GM15510 (cell line): ENCODE results near the gene CD44.

Experiments used
- POLR2A ChIP-seq: IDR thresholded peaks from 3 replicates; pipeline ENCODE4 v1.6.1; 2011; ENCODE audit warnings: borderline replicate concordance; ENCODE audit not compliant: insufficient read length; ENCODE audit errors: extremely low read depth

CD44 gene

GRCh38 chr11:35223371-35223796 is 84.4 kb downstream of the CD44 start:
- TF ChIP-seq POLR2A = no peak

DNA sequence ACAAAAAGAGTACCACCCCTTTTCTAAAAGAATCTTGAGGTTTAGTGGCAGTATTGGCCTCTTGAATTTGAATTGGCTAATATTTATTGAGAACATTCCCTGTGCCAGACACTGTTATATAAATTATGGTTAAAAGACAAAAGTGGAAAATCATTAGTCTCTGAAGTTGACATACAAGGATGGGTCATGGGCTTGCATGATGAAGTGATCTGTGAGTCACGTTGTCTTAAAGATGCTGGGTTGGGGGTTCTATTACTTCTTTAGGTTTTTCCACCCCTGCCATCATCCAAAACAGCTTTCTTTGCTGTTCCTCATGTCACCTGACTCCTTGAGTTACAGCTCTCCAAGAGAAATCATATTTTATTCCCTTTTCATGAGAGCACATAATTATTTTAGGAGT is 85.0 kb downstream of the CD44 start:
- TF ChIP-seq POLR2A = no peak

- TF ChIP-seq POLR2A = no peak
Measured at GRCh38 chr11:35225946-35226520, 87.1 kb downstream of the CD44 start.

- TF ChIP-seq POLR2A = no peak
Measured at GRCh38 chr11:35227576-35228327, 88.8 kb downstream of the CD44 start.

- no peak for TF ChIP-seq POLR2A
Measured at GRCh38 chr11:35228328-35228725, 89.4 kb downstream of the CD44 start.

DNA sequence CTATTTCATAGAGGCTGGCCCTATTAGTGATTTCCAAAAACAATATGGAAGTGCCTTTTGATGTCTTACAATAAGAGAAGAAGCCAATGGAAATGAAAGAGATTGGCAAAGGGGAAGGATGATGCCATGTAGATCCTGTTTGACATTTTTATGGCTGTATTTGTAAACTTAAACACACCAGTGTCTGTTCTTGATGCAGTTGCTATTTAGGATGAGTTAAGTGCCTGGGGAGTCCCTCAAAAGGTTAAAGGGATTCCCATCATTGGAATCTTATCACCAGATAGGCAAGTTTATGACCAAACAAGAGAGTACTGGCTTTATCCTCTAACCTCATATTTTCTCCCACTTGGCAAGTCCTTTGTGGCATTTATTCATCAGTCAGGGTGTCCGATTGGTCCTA is 91.4 kb downstream of the CD44 start:
- TF ChIP-seq POLR2A = no peak

- no peak for TF ChIP-seq POLR2A
Measured at GRCh38 chr11:35231076-35231860, 92.3 kb downstream of the CD44 start.

- TF ChIP-seq POLR2A = no peak
Measured at GRCh38 chr11:35232891-35233330, 93.9 kb downstream of the CD44 start.

- no peak for TF ChIP-seq POLR2A
Measured at GRCh38 chr11:35233518-35233917, 94.5 kb downstream of the CD44 start.

GRCh38 chr11:35234460-35235156 is 95.6 kb downstream of the CD44 start:
- no peak for TF ChIP-seq POLR2A

DNA sequence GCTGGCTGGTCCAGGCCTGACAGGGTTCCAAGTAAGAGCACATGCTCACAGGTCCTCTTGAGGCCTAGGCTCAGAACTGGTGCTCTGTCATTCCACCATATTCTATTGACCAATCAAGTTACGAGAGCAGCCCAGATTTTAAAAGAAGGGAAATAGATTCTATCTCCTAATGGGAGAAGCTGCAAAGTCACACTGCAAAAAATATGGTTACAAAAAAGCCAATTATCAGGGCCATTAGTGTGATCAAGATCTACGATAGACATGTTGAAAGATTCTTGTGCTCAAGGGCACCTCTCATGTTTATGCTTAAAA is 96.1 kb downstream of the CD44 start:
- no peak for TF ChIP-seq POLR2A

DNA sequence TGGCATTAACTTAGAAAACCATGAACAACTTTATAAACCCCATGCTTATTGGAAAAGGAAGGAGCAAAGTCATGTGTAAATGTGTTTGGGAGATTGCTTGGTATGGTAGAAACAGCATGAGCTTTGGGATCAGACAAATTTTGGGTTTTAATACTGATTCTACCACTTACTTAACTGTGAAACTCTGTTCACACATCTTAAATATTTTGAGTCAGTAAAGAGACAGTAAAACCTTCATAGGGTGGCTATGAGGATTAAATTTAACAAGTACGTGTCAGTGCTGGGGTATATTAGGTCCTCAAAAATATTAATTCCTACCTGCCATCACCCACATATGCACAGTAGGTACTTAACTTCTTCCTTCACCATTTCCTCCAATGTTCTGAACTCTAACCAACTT is 96.5 kb downstream of the CD44 start:
- TF ChIP-seq POLR2A = no peak

DNA sequence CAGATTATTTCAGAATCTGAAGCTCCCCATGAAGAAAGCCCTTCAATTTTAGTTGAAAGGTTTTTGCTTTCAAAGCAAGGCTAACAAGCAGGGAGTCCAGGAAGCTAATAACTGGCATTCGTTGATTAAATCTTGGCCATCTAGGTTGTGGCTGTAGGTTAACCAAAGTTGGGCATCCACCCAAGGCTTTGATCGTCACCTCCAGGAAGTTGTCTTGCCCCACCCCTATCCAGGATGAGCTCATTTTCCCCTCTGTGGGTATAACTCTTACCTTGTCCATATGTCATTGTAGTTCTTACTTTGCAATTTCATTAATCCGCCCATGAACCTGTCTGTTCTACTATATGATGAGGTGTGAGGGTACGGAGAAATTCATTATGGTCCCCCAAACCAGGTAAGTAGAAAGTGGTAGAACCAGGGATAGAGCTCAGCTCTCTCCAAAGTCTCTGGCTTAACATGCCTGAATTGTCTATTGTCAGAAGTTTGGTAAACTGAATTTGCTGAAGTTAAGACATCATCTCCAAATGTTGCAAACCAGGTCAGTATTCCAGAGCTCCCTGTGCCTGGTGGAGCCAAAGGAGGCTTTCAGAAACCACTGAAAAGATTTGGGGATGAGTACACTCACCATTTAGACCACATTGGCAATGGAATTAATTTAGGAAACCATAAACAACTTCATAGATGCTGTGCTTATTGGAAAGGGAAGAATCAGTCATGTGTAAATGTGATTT is 97.1 kb downstream of the CD44 start:
- no peak for TF ChIP-seq POLR2A

GRCh38 chr11:35236667-35237003 is 97.7 kb downstream of the CD44 start:
- TF ChIP-seq POLR2A = no peak

DNA sequence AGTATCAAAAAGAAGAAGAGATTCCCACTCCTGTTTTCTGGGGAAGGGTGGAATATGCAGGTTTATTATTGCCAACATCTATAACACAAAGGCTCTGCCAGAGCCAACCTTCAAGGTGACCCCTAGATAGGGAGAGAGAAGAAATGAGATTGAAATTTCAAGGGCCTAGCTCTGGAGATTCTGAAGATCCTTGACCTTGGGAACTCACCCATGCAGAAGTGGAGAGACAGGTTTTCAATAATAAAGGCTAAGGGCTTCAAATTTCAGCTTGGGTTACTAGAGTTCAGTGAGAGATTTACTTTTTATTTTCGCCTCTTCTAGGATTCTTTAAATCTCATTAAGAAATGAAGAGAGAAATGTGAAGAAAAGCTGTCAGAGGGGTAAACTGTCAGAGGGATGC is 98.4 kb downstream of the CD44 start:
- TF ChIP-seq POLR2A = no peak
